ENCODE measurements around the gene PEX11B. TPM values are rescaled to one million over a fixed set of nuclear protein-coding genes. Genes with fewer than 3 reads are reported as not detected.
A peak's percentile ranks its signal among the peaks of the same experiment; 100 is the strongest.

The PEX11B gene
- total RNA-seq, 1 experiment from 2014 or later: 36.2 TPM

DNA sequence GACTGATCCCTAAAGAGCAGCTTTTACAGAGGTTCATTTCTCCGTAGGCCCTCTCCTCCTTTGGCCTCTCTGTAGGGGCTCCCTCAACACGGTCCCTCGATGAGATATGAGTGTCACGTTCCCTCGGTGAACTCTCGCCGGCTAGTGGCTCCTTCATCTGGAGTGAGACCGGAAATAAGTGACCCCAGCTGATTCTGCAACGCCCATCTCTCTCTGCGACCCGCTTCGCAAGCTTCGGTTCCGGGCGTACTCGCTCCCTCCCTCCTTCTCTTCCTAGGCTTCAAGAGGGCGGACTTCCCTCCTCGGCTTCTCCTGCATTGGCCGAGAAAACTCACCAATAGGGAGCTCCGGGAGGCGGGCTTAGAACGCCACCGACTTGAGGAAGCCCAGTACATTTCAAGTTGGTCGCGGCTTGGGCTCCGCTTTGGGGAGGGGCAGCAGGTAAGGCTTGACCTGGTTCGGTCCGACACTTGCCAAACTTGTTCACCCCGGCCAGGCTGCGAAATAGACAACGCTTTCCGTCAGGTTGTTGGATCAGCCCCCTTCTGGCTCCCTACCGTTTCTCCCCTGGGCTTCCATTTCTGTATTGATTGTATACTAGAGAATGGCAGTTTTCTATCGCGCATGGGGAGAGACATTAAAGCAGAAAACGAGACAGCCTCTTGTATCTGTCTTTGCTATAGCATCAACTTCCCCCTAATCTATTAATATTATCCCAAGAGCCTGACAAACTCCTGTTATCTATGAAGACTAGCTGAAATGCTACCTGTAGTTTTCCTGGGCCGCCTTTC, 46.0 kb upstream of the PEX11B start, which contains the start of the genes ANKRD34A and POLR3GL:
Gene ANKRD34A, minus strand, starts transcription at position 248 of the 791 bp plus-strand sequence. CDS start 2,816 bp downstream, outside the sequence.
Gene POLR3GL, plus strand, starts transcription at position 363 of the 791 bp plus-strand sequence. CDS start 10,176 bp downstream, outside the sequence.
- Mint-ChIP-seq H3K27ac (ENCODE audit: low read depth, unreplicated experiment) (peak within 1 kb of the TSS; percentile 96), H3K4me1 (ENCODE audit: insufficient read depth, unreplicated experiment) (peaks cover 39% of the 10 kb centered on the region), H3K9me3 (ENCODE audit: unreplicated experiment) (no peaks in the 10 kb centered on the region), H3K4me3 (ENCODE audit: unreplicated experiment) (peak within 1 kb of the TSS; percentile 92), H3K36me3 (ENCODE audit: insufficient read depth, unreplicated experiment) (peaks cover 5% of the 10 kb centered on the region), H3K27me3 (ENCODE audit: insufficient read depth, unreplicated experiment) (no peaks in the 10 kb centered on the region)
- intact Hi-C loops (cut with micrococcal nuclease): loop anchor here (1.0 to 5.0 kb wide), 2 partner anchors 15 to 57 kb away; no protein-coding TSS in a partner anchor
- POLR2A ChIA-PET: interaction anchor here (0.8 to 7.9 kb wide), 38 partner anchors 8 to 1413 kb away, joined by 3 to 226 read pairs (median 10); partner anchors contain the start of genes ANKRD35, HJV, ITGA10 and LIX1L
- CTCF ChIA-PET: interaction anchor here (0.6 to 9.1 kb wide), 20 partner anchors 9 to 118 kb away, joined by 3 to 145 read pairs (median 4); partner anchors contain the start of genes ITGA10, NUDT17, PIAS3 and RBM8A
- peak; percentile 98 for DNase-seq (ENCODE audit: unreplicated experiment)
- TF ChIP-seq, protein P1, sequence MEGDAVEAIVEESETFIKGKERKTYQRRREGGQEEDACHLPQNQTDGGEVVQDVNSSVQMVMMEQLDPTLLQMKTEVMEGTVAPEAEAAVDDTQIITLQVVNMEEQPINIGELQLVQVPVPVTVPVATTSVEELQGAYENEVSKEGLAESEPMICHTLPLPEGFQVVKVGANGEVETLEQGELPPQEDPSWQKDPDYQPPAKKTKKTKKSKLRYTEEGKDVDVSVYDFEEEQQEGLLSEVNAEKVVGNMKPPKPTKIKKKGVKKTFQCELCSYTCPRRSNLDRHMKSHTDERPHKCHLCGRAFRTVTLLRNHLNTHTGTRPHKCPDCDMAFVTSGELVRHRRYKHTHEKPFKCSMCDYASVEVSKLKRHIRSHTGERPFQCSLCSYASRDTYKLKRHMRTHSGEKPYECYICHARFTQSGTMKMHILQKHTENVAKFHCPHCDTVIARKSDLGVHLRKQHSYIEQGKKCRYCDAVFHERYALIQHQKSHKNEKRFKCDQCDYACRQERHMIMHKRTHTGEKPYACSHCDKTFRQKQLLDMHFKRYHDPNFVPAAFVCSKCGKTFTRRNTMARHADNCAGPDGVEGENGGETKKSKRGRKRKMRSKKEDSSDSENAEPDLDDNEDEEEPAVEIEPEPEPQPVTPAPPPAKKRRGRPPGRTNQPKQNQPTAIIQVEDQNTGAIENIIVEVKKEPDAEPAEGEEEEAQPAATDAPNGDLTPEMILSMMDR (IDR thresholded peaks at IDR 0.05; ENCODE audit: unreplicated experiment): no peak
- TSS peak; percentile 81 for BruUV-seq (replicated peaks)

GRCh38 chr1:145963265-145964019, 44.9 kb upstream of the PEX11B start:
- CTCF ChIA-PET: interaction anchor here (0.5 to 9.1 kb wide), 19 partner anchors 15 to 117 kb away, joined by 3 to 145 read pairs (median 6); partner anchors contain the start of genes ITGA10, NUDT17, PIAS3 and RBM8A
- Mint-ChIP-seq H3K27ac (ENCODE audit: low read depth, unreplicated experiment) (peak overlapping the region; percentile 96), H3K36me3 (ENCODE audit: insufficient read depth, unreplicated experiment) (peaks cover 5% of the 10 kb centered on the region), H3K4me3 (ENCODE audit: unreplicated experiment) (peak overlapping the region; percentile 92), H3K27me3 (ENCODE audit: insufficient read depth, unreplicated experiment) (no peaks in the 10 kb centered on the region), H3K9me3 (ENCODE audit: unreplicated experiment) (no peaks in the 10 kb centered on the region), H3K4me1 (ENCODE audit: insufficient read depth, unreplicated experiment) (peaks cover 49% of the 10 kb centered on the region)
- POLR2A ChIA-PET: interaction anchor here (0.6 to 7.9 kb wide), 29 partner anchors 8 to 181 kb away, joined by 3 to 226 read pairs (median 15); partner anchors contain the start of genes LIX1L, PEX11B, PIAS3 and POLR3C
- TF ChIP-seq, protein P1 (IDR thresholded peaks at IDR 0.05; ENCODE audit: unreplicated experiment): no peak
- intact Hi-C loops (cut with micrococcal nuclease): loop anchor here (2.0 to 5.0 kb wide), 2 partner anchors 37 to 56 kb away; partner anchors contain the start of gene RBM8A
- BruUV-seq (replicated peaks): no TSS peak
- DNase-seq (ENCODE audit: unreplicated experiment): peak; percentile 71

GRCh38 chr1:145962157-145963102, 43.9 kb upstream of the PEX11B start:
- H3K27ac Mint-ChIP-seq (ENCODE audit: low read depth, unreplicated experiment): peak overlapping the region; percentile 3
- POLR2A ChIA-PET: interaction anchor here (0.9 to 7.9 kb wide), 19 partner anchors 7 to 138 kb away, joined by 3 to 226 read pairs (median 27); partner anchors contain the start of genes ANKRD35, LIX1L, PEX11B and PIAS3
- intact Hi-C loops (cut with micrococcal nuclease): loop anchor here (2.0 to 5.0 kb wide), 2 partner anchors 36 to 55 kb away; partner anchors contain the start of gene RBM8A
- TF ChIP-seq, protein P1 (IDR thresholded peaks at IDR 0.05; ENCODE audit: unreplicated experiment): no peak
- DNase-seq (ENCODE audit: unreplicated experiment): peak; percentile 45
- no peaks in the 10 kb centered on the region for H3K9me3 Mint-ChIP-seq (ENCODE audit: unreplicated experiment)
- H3K27me3 Mint-ChIP-seq (ENCODE audit: insufficient read depth, unreplicated experiment): no peaks in the 10 kb centered on the region
- no TSS peak for BruUV-seq (replicated peaks)
- CTCF ChIA-PET: interaction anchor here (0.6 to 9.1 kb wide), 8 partner anchors 16 to 109 kb away, joined by 3 to 145 read pairs (median 4); partner anchors contain the start of genes ITGA10, PIAS3 and RBM8A
- H3K4me3 Mint-ChIP-seq (ENCODE audit: unreplicated experiment): peak overlapping the region; percentile 92
- peaks cover 56% of the 10 kb centered on the region for H3K4me1 Mint-ChIP-seq (ENCODE audit: insufficient read depth, unreplicated experiment)
- H3K36me3 Mint-ChIP-seq (ENCODE audit: insufficient read depth, unreplicated experiment): peaks cover 5% of the 10 kb centered on the region
